COLO668 (cell line): ENCODE results near the gene PNPLA7.
"Not testable (repeated sequence)": the region's sequence is repeated elsewhere in the genome, so short reads cannot be mapped to it uniquely, and the experiment has no call there.

Experiments
- DNase-seq: peaks from one replicate; lab custom pipeline; 2025; ENCODE audit not compliant: unreplicated experiment; lab: John Stamatoyannopoulos, UW

PNPLA7 gene

GRCh38 chr9:137516144-137516917, 33.9 kb downstream of the PNPLA7 start:
- no peak for DNase-seq

DNA sequence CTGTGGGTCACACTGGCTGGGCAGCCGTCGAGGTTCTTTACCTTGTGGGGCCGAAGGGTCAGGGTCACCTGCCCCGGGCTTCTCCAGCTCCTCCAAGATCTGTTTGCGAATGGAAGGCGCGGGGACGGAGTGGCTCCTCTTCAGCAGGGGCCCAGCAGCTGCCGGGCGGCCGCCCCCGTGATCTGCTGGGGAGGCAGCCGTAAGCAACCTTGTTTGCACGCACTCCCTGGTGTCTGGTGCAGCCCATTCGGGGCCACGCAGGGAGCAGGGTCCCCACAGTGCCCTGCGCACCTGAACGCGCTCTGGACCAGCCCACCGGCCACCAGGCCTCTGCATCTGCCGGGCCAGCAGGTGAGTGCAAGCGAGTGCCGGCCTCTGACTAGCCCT, 34.9 kb downstream of the PNPLA7 start:
- no peak for DNase-seq

DNA sequence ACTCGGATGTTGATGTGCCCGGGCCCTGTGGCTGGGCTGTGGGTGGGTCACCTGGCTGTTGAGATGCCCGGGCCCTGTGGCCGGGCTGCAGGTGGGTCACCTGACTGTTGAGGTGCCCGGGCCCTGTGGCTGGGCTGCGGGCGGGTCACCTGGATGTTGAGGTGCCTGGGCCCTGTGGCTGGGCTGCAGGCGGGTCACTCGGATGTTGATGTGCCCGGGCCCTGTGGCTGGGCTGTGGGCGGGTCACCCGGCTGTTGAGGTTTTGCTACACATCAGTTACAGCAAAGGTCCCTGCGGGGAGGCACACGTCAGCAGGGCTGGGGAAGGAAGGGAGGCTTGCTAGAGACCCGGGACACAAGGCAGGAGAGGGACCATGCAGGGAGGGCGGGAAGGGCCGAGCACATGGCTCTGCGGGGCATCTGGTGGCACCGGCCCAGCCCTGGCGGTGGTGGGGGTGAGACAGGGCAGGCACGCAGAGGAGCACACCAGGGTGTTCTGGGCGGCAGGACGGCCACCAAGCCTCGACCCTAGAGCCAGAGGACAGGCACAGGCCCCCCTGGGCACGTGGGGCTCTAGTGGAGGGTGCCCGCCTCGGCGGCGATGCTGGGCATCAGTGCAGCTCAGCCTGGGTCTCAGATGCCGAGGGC, 35.4 kb downstream of the PNPLA7 start:
- DNase-seq, result no peak

GRCh38 chr9:137513801-137514570, 36.2 kb downstream of the PNPLA7 start:
- not testable (repeated sequence) for DNase-seq

DNA sequence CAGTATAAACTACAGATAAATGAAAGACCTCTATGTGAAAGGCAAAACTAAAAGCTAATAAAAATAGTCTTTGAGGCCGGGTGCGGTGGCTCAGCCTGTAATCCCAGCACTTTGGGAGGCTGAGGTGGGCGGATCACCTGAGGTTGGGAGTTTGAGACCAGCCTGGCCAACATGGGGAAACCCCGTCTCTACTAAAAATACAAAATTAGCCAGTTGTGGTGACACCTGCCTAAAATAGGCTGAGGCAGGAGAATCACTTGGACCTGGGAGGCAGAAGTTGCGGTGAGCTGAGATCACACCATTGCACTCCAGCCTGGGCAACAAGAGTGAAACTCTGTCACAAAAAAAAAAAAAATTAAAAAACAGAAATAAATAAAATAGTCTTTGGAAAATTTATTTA, 37.1 kb downstream of the PNPLA7 start:
- not testable (repeated sequence) for DNase-seq

- no peak for DNase-seq
Observed at GRCh38 chr9:137511758-137512463, 38.3 kb downstream of the PNPLA7 start.

DNA sequence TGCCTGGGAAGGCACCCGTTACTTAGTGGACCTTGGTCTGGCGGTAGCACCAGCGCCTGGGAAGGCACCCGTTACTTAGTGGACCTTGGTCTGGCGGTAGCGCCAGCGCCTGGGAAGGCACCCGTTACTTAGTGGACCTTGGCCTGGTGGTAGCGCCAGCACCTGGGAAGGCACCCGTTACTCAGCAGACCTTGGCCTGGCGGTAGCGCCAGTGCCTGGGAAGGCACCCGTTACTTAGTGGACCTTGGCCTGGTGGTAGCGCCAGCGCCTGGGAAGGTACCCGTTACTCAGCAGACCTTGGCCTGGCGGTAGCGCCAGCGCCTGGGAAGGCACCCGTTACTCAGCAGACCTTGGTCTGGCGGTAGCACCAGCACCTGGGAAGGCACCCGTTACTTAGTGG, 39.1 kb downstream of the PNPLA7 start:
- DNase-seq, result not testable (repeated sequence)

DNA sequence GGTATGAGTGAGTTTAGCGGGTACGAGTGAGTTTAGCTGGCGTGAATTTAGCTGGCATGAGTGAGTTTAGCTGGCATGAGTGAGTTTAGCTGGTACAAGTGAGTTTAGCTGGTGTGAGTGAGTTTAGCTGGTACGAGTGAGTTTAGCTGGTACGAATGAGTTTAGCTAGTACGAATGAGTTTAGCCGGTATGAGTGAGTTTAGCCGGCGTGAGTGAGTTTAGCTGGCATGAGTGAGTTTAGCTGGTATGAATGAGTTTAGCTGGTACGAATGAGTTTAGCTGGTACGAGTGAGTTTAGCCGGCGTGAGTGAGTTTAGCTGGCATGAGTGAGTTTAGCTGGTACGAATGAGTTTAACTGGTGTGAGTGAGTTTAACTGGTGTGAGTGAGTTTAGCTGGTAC, 41.0 kb downstream of the PNPLA7 start:
- DNase-seq, result no peak

DNA sequence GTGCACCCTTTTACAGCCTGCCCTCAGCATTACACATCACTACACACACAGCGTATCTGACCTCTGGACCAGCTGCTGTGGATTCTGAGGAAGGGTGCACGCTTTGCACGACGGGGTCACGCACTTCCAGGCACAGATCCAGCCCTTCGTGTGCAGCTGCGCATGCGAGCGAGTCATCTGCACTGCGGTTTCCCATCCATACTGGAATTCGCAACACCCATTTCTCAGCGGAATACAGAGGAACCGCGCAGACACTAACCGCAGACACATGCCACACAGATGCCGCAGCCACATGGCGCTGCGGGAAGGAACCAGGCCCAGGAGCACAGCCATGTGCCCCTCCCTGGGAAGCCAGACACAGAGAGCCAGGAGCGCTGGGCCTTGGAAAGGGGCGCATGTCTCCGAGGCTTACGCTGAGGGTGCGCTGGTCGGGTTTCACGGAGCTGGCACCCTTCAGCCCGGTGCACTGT, 43.5 kb downstream of the PNPLA7 start:
- no peak for DNase-seq

GRCh38 chr9:137506274-137506673, 43.9 kb downstream of the PNPLA7 start:
- no peak for DNase-seq

- no peak for DNase-seq
Observed at GRCh38 chr9:137505421-137506140, 44.6 kb downstream of the PNPLA7 start.

DNA sequence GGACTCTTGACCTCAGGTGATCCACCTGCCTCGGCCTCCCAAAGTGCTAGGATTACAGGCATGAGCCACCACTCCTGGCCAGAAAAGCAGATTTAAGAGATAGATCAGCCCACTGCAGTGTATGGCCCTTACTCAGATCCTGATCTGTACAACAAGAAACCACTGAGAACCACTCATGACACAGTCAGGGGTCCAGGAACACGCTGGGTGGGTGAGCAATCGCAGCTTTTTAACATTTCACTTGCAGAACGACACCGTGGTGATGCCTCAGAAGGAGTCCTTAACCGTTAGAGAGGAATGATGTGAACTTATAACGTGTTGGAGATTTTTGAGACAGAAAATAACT, 45.8 kb downstream of the PNPLA7 start:
- DNase-seq, result no peak

GRCh38 chr9:137502008-137502911, 47.9 kb downstream of the PNPLA7 start:
- no peak for DNase-seq

GRCh38 chr9:137501457-137501856, 48.7 kb downstream of the PNPLA7 start:
- DNase-seq, result no peak

- DNase-seq, result peak; percentile 43
Observed at GRCh38 chr9:137500666-137501397, 49.4 kb downstream of the PNPLA7 start.

DNA sequence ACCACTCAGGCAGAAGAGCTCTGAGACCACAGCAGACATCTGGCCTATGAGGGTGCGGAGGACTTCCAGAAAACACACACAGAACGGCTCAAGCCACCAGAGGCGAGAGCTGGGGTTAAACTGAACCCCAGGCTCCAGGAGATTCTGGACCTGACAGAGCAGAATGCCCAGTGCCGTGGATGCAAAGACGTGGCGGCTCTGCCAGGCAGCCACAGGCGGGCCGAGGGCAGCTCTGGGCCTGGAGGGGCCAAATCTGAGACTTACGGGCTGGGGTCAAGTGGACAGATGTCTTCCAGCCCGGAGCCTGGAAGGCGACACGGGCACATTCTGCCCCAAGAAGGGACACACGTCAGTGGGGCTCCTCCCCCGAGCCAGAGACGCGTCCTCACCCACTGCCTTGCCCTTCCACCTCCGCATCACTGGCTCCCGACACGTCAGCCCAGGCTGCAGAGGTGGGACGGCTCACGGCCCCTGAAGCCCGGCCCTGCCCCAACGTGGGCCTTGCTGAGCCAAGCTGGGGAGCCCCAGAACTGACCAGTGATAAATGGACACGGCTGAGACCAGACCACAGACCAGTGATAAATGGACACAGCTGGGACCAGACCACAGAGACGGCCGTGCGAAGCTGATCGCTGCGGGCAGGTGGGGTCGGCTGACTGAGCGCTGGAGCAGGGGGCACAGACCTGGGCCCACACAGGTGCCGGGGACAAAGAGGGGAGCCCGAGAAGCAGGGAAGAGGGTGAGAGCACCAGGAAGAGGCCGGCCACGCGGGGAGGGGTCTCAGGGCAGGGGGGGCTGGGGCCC, 50.1 kb downstream of the PNPLA7 start:
- DNase-seq, result no peak

GRCh38 chr9:137499416-137499815, 50.8 kb downstream of the PNPLA7 start:
- DNase-seq, result no peak

GRCh38 chr9:137498720-137499150, 51.5 kb downstream of the PNPLA7 start:
- no peak for DNase-seq
